Naive thymus-derived CD8-positive, alpha-beta T cell (primary cell): Measurements from ENCODE around the gene TPST1. TPM values are rescaled to one million over a fixed set of nuclear protein-coding genes. Genes with fewer than 3 reads are reported as not detected.
"Not testable (repeated sequence)": the region's sequence is repeated elsewhere in the genome, so short reads cannot be mapped to it uniquely, and the experiment has no call there.

Experiments
- ATAC-seq, 2 donors: fragments of 150-1000 bp; cut with Tn5 transposase in 1 of 2; sonication (Bioruptor Pico), chemical (Tn5 transposase) in 1 of 2; 1 replicate in 1 of 2; 2 replicates in 1 of 2; pipeline ENCODE4 v1.10.0; 2021; ENCODE audit warnings: mild to moderate bottlenecking in 2 of 2, moderate library complexity in 2 of 2
- POLR2A ChIA-PET: fragments of 350-600 bp; sonication (Branson Sonifier 250); formaldehyde crosslinking; loops from one replicate; lab custom pipeline; 2021; ENCODE audit warnings: antibody characterized with exemption; lab: Charles Lee
- DNase-seq, 10 donors: peaks; one replicate each; pipeline versions ENCODE4 v3.0.0 to v3.0.0-alpha.2; 2020 to 2022
- H3K27ac Mint-ChIP-seq, 10 donors: one replicate each; pipeline ENCODE4 v1.8.0; 2020 to 2022; ENCODE audit warnings: mild to moderate bottlenecking in 10 of 10, mixed read lengths in 10 of 10, moderate library complexity in 4 of 10, inconsistent platforms in 1 of 10
- H3K27me3 Mint-ChIP-seq, 5 donors: one replicate each; pipeline ENCODE4 v1.8.0; 2021 to 2022; ENCODE audit warnings: mixed read lengths in 5 of 5
- H3K36me3 Mint-ChIP-seq, 3 donors: one replicate each; pipeline ENCODE4 v1.8.0; 2020 to 2022; ENCODE audit warnings: mixed read lengths in 3 of 3, mild to moderate bottlenecking in 2 of 3, inconsistent platforms in 1 of 3
- H3K4me1 Mint-ChIP-seq, 4 donors: one replicate each; pipeline ENCODE4 v1.8.0; 2021 to 2022; ENCODE audit warnings: mixed read lengths in 4 of 4
- H3K4me3 Mint-ChIP-seq, 10 donors: one replicate each; pipeline ENCODE4 v1.8.0; 2020 to 2022; ENCODE audit warnings: mild to moderate bottlenecking in 10 of 10, mixed read lengths in 10 of 10, moderate library complexity in 6 of 10, inconsistent platforms in 1 of 10
- H3K9me3 Mint-ChIP-seq, 9 donors: one replicate each; pipeline ENCODE4 v1.8.0; 2020 to 2022; ENCODE audit warnings: mixed read lengths in 9 of 9, mild to moderate bottlenecking in 3 of 9, inconsistent platforms in 1 of 9, moderate library complexity in 1 of 9
- polyA plus RNA-seq, 3 donors: library from polyadenylated mRNA; unstranded; fragments of 300-500 nt; fragmentation: Illumina TruSeq; gene quantifications; one replicate each; pipeline ENCODE4 v1.2.3, GENCODE V29; 2021
- total RNA-seq, 8 experiments: library from RNA in 2 of 8; stranded (reverse) in 2 of 8; gene quantifications; one replicate each; pipeline ENCODE4 v1.2.3 and lab custom pipeline; 2021 to 2026

Gene TPST1
- total RNA-seq (1 to 10 TPM; 5.6 to 7.8 TPM), polyA plus RNA-seq (10 to 100 TPM in 1 of 3 donors, 1 to 10 TPM in 2; 6.7 to 13.2 (median 8.3) TPM), total RNA-seq (lab: John Stamatoyannopoulos, UW) (7.4 to 17.8 (median 15.4) reads per million in 6 experiments)

DNA sequence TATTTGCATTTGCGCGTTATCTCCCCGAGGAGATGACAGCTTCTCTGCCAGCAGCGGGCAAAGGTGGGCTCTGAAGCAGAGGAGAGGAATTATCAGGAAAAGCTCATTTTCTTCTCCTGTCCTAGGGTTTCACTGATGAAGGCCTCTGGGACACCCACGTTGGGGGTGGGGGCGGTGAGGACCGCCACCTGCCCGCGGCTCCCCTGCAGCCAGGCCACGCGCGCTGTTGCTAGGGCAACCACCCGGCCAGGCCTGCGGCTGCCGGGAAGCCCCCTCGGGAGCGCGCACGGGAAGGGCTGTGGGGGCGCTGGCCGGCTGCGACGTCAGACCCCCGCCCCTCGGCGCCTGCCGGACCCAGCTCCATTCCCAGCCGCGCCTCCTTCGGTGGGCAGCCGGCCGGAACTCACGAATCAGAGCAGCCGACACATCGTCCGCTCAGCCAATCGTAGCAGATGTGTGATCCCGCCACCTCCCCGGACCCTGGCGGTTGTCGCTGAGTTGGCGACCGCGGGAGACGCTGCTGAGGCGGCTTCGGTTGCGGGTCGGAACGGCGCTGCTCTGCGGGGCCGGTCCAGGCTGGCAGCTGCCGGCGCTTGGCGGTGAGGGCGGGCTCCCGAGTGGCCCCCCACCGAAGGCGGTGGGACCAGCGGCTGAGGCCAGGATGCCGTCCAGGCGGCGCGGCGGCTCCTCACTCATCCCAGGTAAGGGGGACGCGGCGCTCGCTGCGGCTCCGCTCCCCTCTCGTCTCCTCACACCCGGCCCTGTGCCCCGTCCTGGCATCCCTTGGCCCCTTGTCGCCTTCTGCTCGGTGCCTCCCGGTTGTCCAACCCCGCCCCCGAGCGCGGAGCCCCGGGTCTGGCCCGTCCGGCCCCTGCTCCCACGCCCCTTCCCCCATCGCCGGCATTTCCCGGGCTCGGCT lies at the start of gene TPST1:
TPST1 (plus strand) TSS at position 513 of the 919 bp plus-strand sequence. CDS start 35,092 bp downstream, outside the sequence.
- Mint-ChIP-seq H3K27ac (peak within 1 kb of the TSS; percentile 42 to 98 (median 92)), H3K9me3 (no peaks in the 10 kb centered on the region), H3K4me1 (peaks cover 32 to 57% (median 48%) of the 10 kb centered on the region in 4 donors), H3K36me3 (peaks cover 0 to 2% (median 0%) of the 10 kb centered on the region in 3 donors), H3K27me3 (peaks cover 0 to 3% (median 0%) of the 10 kb centered on the region in 5 donors), H3K4me3 (peak within 1 kb of the TSS; percentile 89 to 99 (median 93))
- peak; percentile 71 to 90 (median 86) for DNase-seq
- POLR2A ChIA-PET, result interaction anchor here (0.9 to 1.7 kb wide), 5 partner anchors 9 to 535 kb away, joined by 3 to 4 read pairs (median 3); partner anchors contain the start of genes CRCP and RABGEF1
- ATAC-seq, result peak; percentile 88 to 90

GRCh38 chr7:66156035-66156434 lies 49.1 kb upstream of the TPST1 start:
- H3K4me1 Mint-ChIP-seq, POLR2A ChIA-PET, H3K27ac Mint-ChIP-seq, DNase-seq, H3K27me3 Mint-ChIP-seq, H3K4me3 Mint-ChIP-seq, ATAC-seq: not testable (repeated sequence)
- Mint-ChIP-seq H3K9me3 (peaks cover 0 to 23% (median 6%) of the 10 kb centered on the region in 9 donors), H3K36me3 (peaks cover 11 to 70% (median 54%) of the 10 kb centered on the region in 3 donors)

- POLR2A ChIA-PET, result no interaction called here
- Mint-ChIP-seq H3K36me3 (peaks cover 11 to 62% (median 52%) of the 10 kb centered on the region in 3 donors), H3K27ac (peak overlapping the region in 2 of 10 donors; percentile 2 to 62), H3K4me3 (no peak overlapping the region), H3K9me3 (peaks cover 0 to 23% (median 6%) of the 10 kb centered on the region in 9 donors), H3K27me3 (no peaks in the 10 kb centered on the region), H3K4me1 (peaks cover 0 to 3% (median 0%) of the 10 kb centered on the region in 4 donors)
- DNase-seq (no peak), ATAC-seq (no peak)
Observed at GRCh38 chr7:66157060-66157459, 48.1 kb upstream of the TPST1 start.

GRCh38 chr7:66162622-66163021 lies 42.5 kb upstream of the TPST1 start:
- DNase-seq (no peak), ATAC-seq (no peak)
- H3K36me3 Mint-ChIP-seq, result peaks cover 7 to 21% (median 15%) of the 10 kb centered on the region in 3 donors
- POLR2A ChIA-PET, result no interaction called here
- peaks cover 0 to 21% (median 6%) of the 10 kb centered on the region in 9 donors for H3K9me3 Mint-ChIP-seq
- H3K4me1 Mint-ChIP-seq, result no peaks in the 10 kb centered on the region
- H3K4me3 Mint-ChIP-seq, result no peak overlapping the region
- H3K27ac Mint-ChIP-seq, result peak overlapping the region in 1 of 10 donors; percentile 7
- H3K27me3 Mint-ChIP-seq, result no peaks in the 10 kb centered on the region

GRCh38 chr7:66163186-66163610 lies 41.9 kb upstream of the TPST1 start:
- no peak for ATAC-seq
- H3K4me3 Mint-ChIP-seq, result no peak overlapping the region
- no peaks in the 10 kb centered on the region for H3K27me3 Mint-ChIP-seq
- DNase-seq, result no peak
- POLR2A ChIA-PET, result no interaction called here
- no peak overlapping the region for H3K27ac Mint-ChIP-seq
- H3K9me3 Mint-ChIP-seq, result peaks cover 0 to 18% (median 3%) of the 10 kb centered on the region in 9 donors
- no peaks in the 10 kb centered on the region for H3K4me1 Mint-ChIP-seq
- peaks cover 3 to 18% (median 10%) of the 10 kb centered on the region in 3 donors for H3K36me3 Mint-ChIP-seq

DNA sequence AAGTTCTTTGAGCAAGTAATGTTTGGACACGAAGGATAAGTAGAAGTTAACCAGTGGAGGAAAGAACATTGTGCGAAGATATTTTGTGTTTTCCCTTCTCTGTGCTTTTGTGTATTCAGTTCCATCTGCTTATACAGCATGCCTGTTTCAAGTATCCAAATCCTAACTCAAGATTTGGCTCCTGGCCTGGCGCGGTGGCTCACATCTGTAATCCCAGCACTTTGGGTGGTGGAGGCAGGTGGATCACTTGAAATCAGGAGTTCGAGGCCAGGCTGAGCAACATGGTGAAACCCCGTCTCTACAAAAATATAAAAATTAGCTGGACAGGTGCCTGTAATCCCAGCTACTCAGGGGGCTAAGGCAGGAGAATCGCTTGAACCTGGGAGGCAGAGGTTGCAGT lies 40.8 kb upstream of the TPST1 start:
- POLR2A ChIA-PET, result no interaction called here

DNA sequence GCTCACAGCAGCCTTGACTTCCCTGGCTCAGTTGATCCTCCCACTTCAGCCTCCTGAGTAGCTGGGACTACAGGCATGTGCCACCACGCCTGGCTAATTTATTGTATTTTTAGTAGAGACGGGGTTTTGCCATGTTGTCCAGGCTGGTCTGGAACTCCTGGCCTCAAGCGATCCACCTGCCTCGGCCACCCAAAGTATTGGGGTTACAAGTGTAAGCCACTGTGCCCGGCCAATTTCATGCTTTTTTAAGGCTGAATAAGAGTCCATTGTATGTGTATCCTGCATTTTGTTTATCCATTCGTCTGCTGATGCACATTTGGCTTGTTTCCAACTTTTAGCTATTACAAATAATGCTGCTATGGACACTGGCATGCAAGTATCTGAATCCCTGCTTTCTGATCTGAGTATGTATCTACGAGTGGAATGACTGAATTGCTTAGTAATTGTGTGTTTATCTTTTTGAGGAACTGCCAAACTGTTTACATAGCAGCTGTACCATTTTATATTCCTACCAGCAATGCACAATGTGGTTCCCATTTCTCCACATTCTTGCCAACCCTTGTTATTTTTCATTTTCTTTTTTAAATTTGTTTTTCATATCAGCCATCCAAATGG lies 37.3 kb upstream of the TPST1 start:
- no peak for ATAC-seq
- Mint-ChIP-seq H3K36me3 (no peaks in the 10 kb centered on the region), H3K27me3 (no peaks in the 10 kb centered on the region), H3K4me1 (no peaks in the 10 kb centered on the region), H3K9me3 (no peaks in the 10 kb centered on the region), H3K27ac (no peak overlapping the region), H3K4me3 (no peak overlapping the region)
- no peak for DNase-seq
- POLR2A ChIA-PET, result no interaction called here

More for the DNA sequence above, 40.8 kb upstream of the TPST1 start:
- ATAC-seq (no peak), DNase-seq (no peak)
- H3K27ac Mint-ChIP-seq, result no peak overlapping the region
- H3K27me3 Mint-ChIP-seq, result no peaks in the 10 kb centered on the region
- H3K4me1 Mint-ChIP-seq, result no peaks in the 10 kb centered on the region
- no peak overlapping the region for H3K4me3 Mint-ChIP-seq
- H3K9me3 Mint-ChIP-seq, result peaks cover 0 to 8% (median 2%) of the 10 kb centered on the region in 9 donors
- peaks cover 0 to 11% (median 3%) of the 10 kb centered on the region in 3 donors for H3K36me3 Mint-ChIP-seq

GRCh38 chr7:66169616-66170015 lies 35.5 kb upstream of the TPST1 start:
- peaks cover 0 to 6% (median under 1%) of the 10 kb centered on the region in 4 donors for H3K4me1 Mint-ChIP-seq
- peak overlapping the region in 1 of 10 donors; percentile 25 for H3K27ac Mint-ChIP-seq
- no peaks in the 10 kb centered on the region for H3K9me3 Mint-ChIP-seq
- no peak overlapping the region for H3K4me3 Mint-ChIP-seq
- H3K36me3 Mint-ChIP-seq, result no peaks in the 10 kb centered on the region
- DNase-seq, result no peak
- H3K27me3 Mint-ChIP-seq, result peaks cover 0 to under 1% (median 0%) of the 10 kb centered on the region in 5 donors
- POLR2A ChIA-PET, result no interaction called here
- ATAC-seq, result no peak

- POLR2A ChIA-PET, result interaction anchor here (0.6 kb wide), 1 partner anchor 8 kb away, joined by 4 read pairs; no protein-coding TSS in a partner anchor
- no peak for DNase-seq
- Mint-ChIP-seq H3K4me3 (no peak overlapping the region), H3K36me3 (no peaks in the 10 kb centered on the region), H3K27me3 (peaks cover 0 to 2% (median 0%) of the 10 kb centered on the region in 5 donors), H3K27ac (no peak overlapping the region), H3K9me3 (no peaks in the 10 kb centered on the region), H3K4me1 (peaks cover 0 to 6% (median under 1%) of the 10 kb centered on the region in 4 donors)
- no peak for ATAC-seq
Observed at GRCh38 chr7:66170309-66171231, 34.6 kb upstream of the TPST1 start.

GRCh38 chr7:66172536-66173401 lies 32.4 kb upstream of the TPST1 start:
- POLR2A ChIA-PET, H3K4me3 Mint-ChIP-seq, H3K27me3 Mint-ChIP-seq: not testable (repeated sequence)

DNA sequence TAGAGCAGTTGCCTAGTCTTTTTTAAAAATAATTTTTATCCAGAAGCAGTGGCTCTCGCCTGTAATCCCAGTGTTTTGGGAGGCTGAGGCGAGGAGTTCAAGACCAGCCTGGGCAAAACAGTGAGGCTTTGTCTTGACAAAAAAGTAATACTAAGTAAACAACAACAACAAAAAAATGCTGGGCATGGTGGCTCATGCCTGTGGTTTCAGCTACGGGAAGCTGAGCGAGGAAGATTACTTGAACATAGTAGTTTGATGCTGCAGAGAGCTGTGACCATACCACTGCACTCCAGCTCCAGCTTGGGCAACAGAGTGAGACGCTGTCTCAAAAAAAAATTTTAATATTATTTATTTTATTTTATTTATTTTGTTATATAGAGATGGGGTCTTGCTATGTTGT lies 31.3 kb upstream of the TPST1 start:
- DNase-seq, result no peak
- POLR2A ChIA-PET, result no interaction called here
- ATAC-seq, result no peak
- Mint-ChIP-seq H3K36me3 (no peaks in the 10 kb centered on the region), H3K4me1 (peaks cover 0 to 6% (median under 1%) of the 10 kb centered on the region in 4 donors), H3K4me3 (no peak overlapping the region), H3K9me3 (peaks cover 0 to 2% (median 0%) of the 10 kb centered on the region in 9 donors), H3K27me3 (peaks cover 0 to 3% (median 0%) of the 10 kb centered on the region in 5 donors), H3K27ac (no peak overlapping the region)

More at GRCh38 chr7:66172536-66173401, 32.4 kb upstream of the TPST1 start:
- not testable (repeated sequence) for ATAC-seq, H3K36me3 Mint-ChIP-seq, DNase-seq, H3K4me1 Mint-ChIP-seq, H3K9me3 Mint-ChIP-seq
- H3K27ac Mint-ChIP-seq, result peak overlapping the region in 1 of 10 donors; percentile 54
